Coronary artery (tissue), 2 donors: ENCODE results near the gene GUCY2D.

ENCODE experiments used
- DNase-seq: peaks from one replicate; pipeline ENCODE4 v3.0.0-alpha.2; 2017; ENCODE audit warnings: low spot score
- H3K27ac ChIP-seq, 2 donors: fragments of 200-600 bp; sonication (generic); one replicate each; pipeline ENCODE4 v1.5.1; 2016 to 2019
- H3K4me3 ChIP-seq: fragments of 200-600 bp; sonication (generic); 2 replicates; pipeline ENCODE4 v1.5.1; 2016; ENCODE audit warnings: mild to moderate bottlenecking, moderate library complexity
- CTCF ChIP-seq: fragments of 200-600 bp; sonication (generic); IDR thresholded peaks from one replicate; pipeline ENCODE4 v1.5.1; 2019; ENCODE audit warnings: antibody characterized with exemption

Gene GUCY2D

GRCh38 chr17:8025176-8025911 is 22.9 kb downstream of the GUCY2D start:
- H3K4me3 ChIP-seq, result no peak overlapping the region
- TF ChIP-seq CTCF, result no peak
- no peak overlapping the region for H3K27ac ChIP-seq
- DNase-seq, result no peak

- no peak overlapping the region for H3K4me3 ChIP-seq
- DNase-seq, result no peak
- TF ChIP-seq CTCF, result no peak
- no peak overlapping the region for H3K27ac ChIP-seq
Observed at GRCh38 chr17:8029121-8029520, 26.7 kb downstream of the GUCY2D start.

GRCh38 chr17:8031261-8031661 is 28.8 kb downstream of the GUCY2D start:
- no peak overlapping the region for H3K4me3 ChIP-seq
- no peak overlapping the region for H3K27ac ChIP-seq
- no peak for DNase-seq
- TF ChIP-seq CTCF, result no peak

- no peak overlapping the region for H3K27ac ChIP-seq
- TF ChIP-seq CTCF, result no peak
- H3K4me3 ChIP-seq, result no peak overlapping the region
- no peak for DNase-seq
Observed at GRCh38 chr17:8031950-8032349, 29.5 kb downstream of the GUCY2D start.

GRCh38 chr17:8032442-8032841 is 30.0 kb downstream of the GUCY2D start:
- Histone ChIP-seq H3K4me3 (no peak overlapping the region), H3K27ac (no peak overlapping the region)
- no peak for DNase-seq
- TF ChIP-seq CTCF, result no peak

GRCh38 chr17:8038954-8039610 is 36.7 kb downstream of the GUCY2D start, which contains the start of gene ALOX15B:
ALOX15B (plus strand) TSS chr17:8039059; CDS start chr17:8039156, 97 bp downstream.
- no peak within 1 kb of the TSS for H3K27ac ChIP-seq
- peak within 1 kb of the TSS; percentile 53 for H3K4me3 ChIP-seq
- TF ChIP-seq CTCF, result no peak
- DNase-seq, result no peak

GRCh38 chr17:8039611-8040168 is 37.3 kb downstream of the GUCY2D start:
- Histone ChIP-seq H3K27ac (no peak overlapping the region), H3K4me3 (peak overlapping the region; percentile 53)
- no peak for DNase-seq
- no peak for TF ChIP-seq CTCF
